ENCODE measurements around the gene CDK5R2.

DNA sequence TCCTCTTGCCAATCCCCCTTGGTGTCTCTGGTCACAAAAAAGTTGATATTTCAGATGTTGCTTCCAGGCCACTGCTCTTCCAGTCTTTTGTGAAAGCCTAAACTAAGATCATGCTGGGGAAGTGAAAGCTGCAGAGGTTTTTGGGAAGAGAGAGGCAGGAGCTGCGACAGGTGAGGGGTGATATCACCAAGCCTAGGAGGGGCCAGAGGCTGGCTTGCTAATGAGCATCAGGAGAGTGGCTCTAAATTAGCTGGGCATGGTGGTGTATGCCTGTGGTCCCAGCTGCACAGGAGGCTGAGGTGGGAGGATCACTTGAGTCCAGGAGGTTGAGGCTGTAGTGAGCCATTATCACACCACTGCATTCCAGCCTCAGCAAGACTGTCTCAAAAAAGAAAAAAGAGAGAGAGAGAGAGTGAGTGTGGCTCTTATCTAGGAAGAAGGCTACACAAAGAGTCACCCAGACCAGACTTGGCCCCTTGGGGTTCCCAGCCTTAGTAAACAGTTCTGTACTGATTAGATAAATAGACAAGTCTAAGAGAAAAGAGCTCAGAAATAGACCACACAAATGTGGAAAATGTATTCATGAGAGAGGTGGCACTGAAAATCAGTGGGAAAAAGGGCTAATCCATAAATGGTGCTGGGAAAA is 14.6 kb upstream of the CDK5R2 start:
- TF ChIP-seq, protein P1, sequence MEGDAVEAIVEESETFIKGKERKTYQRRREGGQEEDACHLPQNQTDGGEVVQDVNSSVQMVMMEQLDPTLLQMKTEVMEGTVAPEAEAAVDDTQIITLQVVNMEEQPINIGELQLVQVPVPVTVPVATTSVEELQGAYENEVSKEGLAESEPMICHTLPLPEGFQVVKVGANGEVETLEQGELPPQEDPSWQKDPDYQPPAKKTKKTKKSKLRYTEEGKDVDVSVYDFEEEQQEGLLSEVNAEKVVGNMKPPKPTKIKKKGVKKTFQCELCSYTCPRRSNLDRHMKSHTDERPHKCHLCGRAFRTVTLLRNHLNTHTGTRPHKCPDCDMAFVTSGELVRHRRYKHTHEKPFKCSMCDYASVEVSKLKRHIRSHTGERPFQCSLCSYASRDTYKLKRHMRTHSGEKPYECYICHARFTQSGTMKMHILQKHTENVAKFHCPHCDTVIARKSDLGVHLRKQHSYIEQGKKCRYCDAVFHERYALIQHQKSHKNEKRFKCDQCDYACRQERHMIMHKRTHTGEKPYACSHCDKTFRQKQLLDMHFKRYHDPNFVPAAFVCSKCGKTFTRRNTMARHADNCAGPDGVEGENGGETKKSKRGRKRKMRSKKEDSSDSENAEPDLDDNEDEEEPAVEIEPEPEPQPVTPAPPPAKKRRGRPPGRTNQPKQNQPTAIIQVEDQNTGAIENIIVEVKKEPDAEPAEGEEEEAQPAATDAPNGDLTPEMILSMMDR (optimal IDR thresholded peaks at IDR 0.05 in 1 of 3, IDR thresholded peaks at IDR 0.05 in 1 of 3, conservative IDR thresholded peaks at IDR 0.05 in 1 of 3; ENCODE audit: extremely low read depth in 1 of 3, insufficient read depth in 2 of 3, low read length in 3 of 3): no peak
- TF ChIP-seq EZH2 (IDR thresholded peaks at IDR 0.05; ENCODE audit: low read length): no peak
